HEK293 (cell line): ENCODE results near the gene ZSCAN26.

ENCODE experiments used
- CTCF ChIA-PET: fragments of 350-600 bp; formaldehyde crosslinking; extraction: SDS; loops from one replicate; lab custom pipeline; 2021; ENCODE audit warnings: antibody characterized with exemption; lab: Yijun Ruan, JAX
- POLR2A ChIA-PET: fragments of 300-600 bp; formaldehyde crosslinking; extraction: SDS; loops from one replicate; lab custom pipeline; 2020; ENCODE audit warnings: antibody characterized with exemption, inconsistent platforms; lab: Yijun Ruan, JAX
- H3K27ac ChIP-seq: fragments of 200-500 bp; sonication (Bioruptor generic); 2 replicates; pipeline ENCODE4 v1.5.1; 2014; ENCODE audit warnings: low read depth, low read length, control low read depth, inconsistent platforms; ENCODE audit errors: extremely low read depth
- H3K36me3 ChIP-seq, 2 experiments: fragments of 200-500 bp in 1 of 2; sonication (Bioruptor generic) in 1 of 2; 1 replicate in 1 of 2; 2 replicates in 1 of 2; pipeline ENCODE4 v1.5.1; 2014 to 2017; ENCODE audit warnings: inconsistent platforms in 2 of 2, low read length in 2 of 2; ENCODE audit not compliant: control insufficient read depth in 2 of 2, insufficient read depth in 1 of 2
- H3K4me1 ChIP-seq: fragments of 200-500 bp; sonication (Bioruptor generic); 2 replicates; pipeline ENCODE4 v1.5.1; 2014; ENCODE audit warnings: mild to moderate bottlenecking, low read length, inconsistent platforms; ENCODE audit not compliant: control insufficient read depth, insufficient read depth
- H3K4me3 ChIP-seq: 2 replicates; pipeline ENCODE4 v1.5.1; 2011; ENCODE audit warnings: low read depth, mild to moderate bottlenecking, control low read depth, low read length, moderate library complexity
- H3K9me3 ChIP-seq: fragments of 200-500 bp; sonication (Bioruptor generic); 2 replicates; pipeline ENCODE4 v1.5.1; 2014; ENCODE audit warnings: low read depth, low read length, inconsistent platforms; ENCODE audit not compliant: control insufficient read depth, insufficient read depth
- GFI1B ChIP-seq: fragments of 450-650 bp; formaldehyde crosslinking; IDR thresholded peaks from 2 replicates; pipeline ENCODE4 v1.5.1; 2016; ENCODE audit warnings: missing biosample characterization, missing genetic modification characterization
- HOXC10 ChIP-seq: sonication (generic); formaldehyde crosslinking; IDR thresholded peaks from 2 replicates; pipeline ENCODE4 v1.8.1; 2023; ENCODE audit warnings: mild to moderate bottlenecking, missing genetic modification reagents
- PATZ1 ChIP-seq: fragments of 450-650 bp; formaldehyde crosslinking; IDR thresholded peaks from 2 replicates; pipeline ENCODE4 v1.5.1; 2016; ENCODE audit warnings: missing biosample characterization, missing genetic modification characterization
- SP3 ChIP-seq: fragments of 450-650 bp; formaldehyde crosslinking; IDR thresholded peaks from 2 replicates; pipeline ENCODE4 v1.5.1; 2016; ENCODE audit warnings: missing biosample characterization, missing genetic modification characterization
- ZBTB11 ChIP-seq: fragments of 450-650 bp; formaldehyde crosslinking; conservative IDR thresholded peaks from 2 replicates; pipeline ENCODE4 v1.5.1; 2016; ENCODE audit warnings: low read depth, missing biosample characterization, missing genetic modification characterization
- ZFP3 ChIP-seq: fragments of 450-650 bp; formaldehyde crosslinking; IDR thresholded peaks from 2 replicates; pipeline ENCODE4 v1.5.1; 2016; ENCODE audit warnings: low read depth, missing biosample characterization, missing genetic modification characterization
- ZNF24 ChIP-seq: fragments of 450-650 bp; formaldehyde crosslinking; IDR thresholded peaks from 2 replicates; pipeline ENCODE4 v1.5.1; 2016; ENCODE audit warnings: missing biosample characterization, missing genetic modification characterization
- ZNF549 ChIP-seq: fragments of 450-650 bp; IDR thresholded peaks from 2 replicates; pipeline ENCODE4 v1.5.1; 2018; ENCODE audit warnings: missing biosample characterization, missing genetic modification characterization, mild to moderate bottlenecking, inconsistent platforms, moderate library complexity
- ZNF664 ChIP-seq: fragments of 450-650 bp; formaldehyde crosslinking; IDR thresholded peaks from 2 replicates; pipeline ENCODE4 v1.5.1; 2016; ENCODE audit warnings: missing biosample characterization, missing genetic modification characterization
- ZSCAN23 ChIP-seq: fragments of 450-650 bp; formaldehyde crosslinking; IDR thresholded peaks from 2 replicates; pipeline ENCODE4 v1.5.1; 2016; ENCODE audit warnings: missing biosample characterization, missing genetic modification characterization
- ZXDB ChIP-seq: fragments of 450-650 bp; formaldehyde crosslinking; IDR thresholded peaks from 2 replicates; pipeline ENCODE4 v1.5.1; 2016; ENCODE audit warnings: missing biosample characterization, missing genetic modification characterization
- TF ChIP-seq, protein P1 (sequence below): fragments of 450-650 bp; formaldehyde crosslinking; IDR thresholded peaks from 2 replicates; pipeline ENCODE4 v1.5.1; 2017; ENCODE audit warnings: missing biosample characterization, missing genetic modification characterization
- TF ChIP-seq, protein P2 (sequence below): IDR thresholded peaks from 2 replicates; pipeline ENCODE4 v1.6.1; 2011; ENCODE audit warnings: mild to moderate bottlenecking, low read depth, low read length, borderline replicate concordance

Gene ZSCAN26

GRCh38 chr6:28252009-28252975, 14.7 kb upstream of the ZSCAN26 start, which contains the start of gene ZKSCAN4 (continued):
- TF ChIP-seq, protein P1, sequence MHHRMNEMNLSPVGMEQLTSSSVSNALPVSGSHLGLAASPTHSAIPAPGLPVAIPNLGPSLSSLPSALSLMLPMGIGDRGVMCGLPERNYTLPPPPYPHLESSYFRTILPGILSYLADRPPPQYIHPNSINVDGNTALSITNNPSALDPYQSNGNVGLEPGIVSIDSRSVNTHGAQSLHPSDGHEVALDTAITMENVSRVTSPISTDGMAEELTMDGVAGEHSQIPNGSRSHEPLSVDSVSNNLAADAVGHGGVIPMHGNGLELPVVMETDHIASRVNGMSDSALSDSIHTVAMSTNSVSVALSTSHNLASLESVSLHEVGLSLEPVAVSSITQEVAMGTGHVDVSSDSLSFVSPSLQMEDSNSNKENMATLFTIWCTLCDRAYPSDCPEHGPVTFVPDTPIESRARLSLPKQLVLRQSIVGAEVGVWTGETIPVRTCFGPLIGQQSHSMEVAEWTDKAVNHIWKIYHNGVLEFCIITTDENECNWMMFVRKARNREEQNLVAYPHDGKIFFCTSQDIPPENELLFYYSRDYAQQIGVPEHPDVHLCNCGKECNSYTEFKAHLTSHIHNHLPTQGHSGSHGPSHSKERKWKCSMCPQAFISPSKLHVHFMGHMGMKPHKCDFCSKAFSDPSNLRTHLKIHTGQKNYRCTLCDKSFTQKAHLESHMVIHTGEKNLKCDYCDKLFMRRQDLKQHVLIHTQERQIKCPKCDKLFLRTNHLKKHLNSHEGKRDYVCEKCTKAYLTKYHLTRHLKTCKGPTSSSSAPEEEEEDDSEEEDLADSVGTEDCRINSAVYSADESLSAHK = 0 out of 2 replicates have a peak, but pooled peaks have one; percentile 8
- TF ChIP-seq ZXDB (peak; percentile 69; the same call in 1 of the 2 replicates), ZNF664 (tag by site-specific recombination) (no peak), SP3 (tag by site-specific recombination) (0 out of 2 replicates have a peak, but pooled peaks have one; percentile 38), PATZ1 (tag by site-specific recombination) (peak; percentile 37; the same call in 1 of the 2 replicates), ZFP3 (tag by site-specific recombination) (no peak), ZBTB11 (tag by site-specific recombination) (peak; percentile 98), ZNF24 (peak; percentile 64)

DNA sequence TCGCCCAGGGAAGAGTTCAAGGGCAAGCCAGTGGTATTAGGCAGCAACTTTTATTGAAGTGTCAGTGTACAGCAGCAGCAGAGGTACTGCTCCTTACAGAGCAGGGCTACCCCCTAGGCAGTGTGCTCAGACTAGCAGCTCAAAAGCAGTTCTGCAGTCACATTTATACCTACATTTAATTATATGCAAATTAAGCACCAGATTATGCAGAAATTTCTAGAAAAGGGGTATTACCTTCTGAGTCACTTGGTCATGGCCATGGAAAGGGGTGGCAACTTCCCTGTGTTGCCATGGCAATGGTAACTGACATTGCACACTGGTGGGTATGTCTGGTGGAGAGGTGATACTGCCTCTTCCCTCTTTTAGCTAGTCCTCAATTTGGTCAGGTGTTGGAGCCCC, 12.8 kb upstream of the ZSCAN26 start:
- Histone ChIP-seq H3K4me1 (peaks cover 5% of the 10 kb centered on the region; the same call in 1 of the 2 replicates), H3K27ac (no peak overlapping the region), H3K36me3 (peaks cover 0 to 3% of the 10 kb centered on the region in 2 experiments; a peak in 1 of 3 replicates), H3K9me3 (no peaks in the 10 kb centered on the region), H3K4me3 (no peak overlapping the region)
- ChIA-PET POLR2A (interaction anchor here (0.9 to 3.8 kb wide), 3 partner anchors 12 to 81 kb away, joined by 3 to 62 read pairs (median 3); partner anchors contain the start of genes ZSCAN26 and ZSCAN31), CTCF (interaction anchor here (2.4 kb wide), 1 partner anchor 102 kb away, joined by 13 read pairs; no protein-coding TSS in a partner anchor)
- TF ChIP-seq GFI1B (no peak), ZNF549 (tag by site-specific recombination) (no peak), ZSCAN23 (no peak), HOXC10 (CRISPR knock-in tag) (no peak)
- TF ChIP-seq, protein P2, sequence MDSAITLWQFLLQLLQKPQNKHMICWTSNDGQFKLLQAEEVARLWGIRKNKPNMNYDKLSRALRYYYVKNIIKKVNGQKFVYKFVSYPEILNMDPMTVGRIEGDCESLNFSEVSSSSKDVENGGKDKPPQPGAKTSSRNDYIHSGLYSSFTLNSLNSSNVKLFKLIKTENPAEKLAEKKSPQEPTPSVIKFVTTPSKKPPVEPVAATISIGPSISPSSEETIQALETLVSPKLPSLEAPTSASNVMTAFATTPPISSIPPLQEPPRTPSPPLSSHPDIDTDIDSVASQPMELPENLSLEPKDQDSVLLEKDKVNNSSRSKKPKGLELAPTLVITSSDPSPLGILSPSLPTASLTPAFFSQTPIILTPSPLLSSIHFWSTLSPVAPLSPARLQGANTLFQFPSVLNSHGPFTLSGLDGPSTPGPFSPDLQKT = no peak
